Measurements from ENCODE around the gene EPHB6.

- TF ChIP-seq CTCF (IDR thresholded peaks at IDR 0.05; ENCODE audit: insufficient read depth, low read length) = no peak
- TF ChIP-seq POLR2AphosphoS5 (IDR thresholded peaks at IDR 0.05; ENCODE audit: low read depth) = no peak
- TF ChIP-seq REST (IDR thresholded peaks at IDR 0.05; ENCODE audit: insufficient replicate concordance, low read depth) = no peak
Observed at GRCh38 chr7:142808802-142809583, 45.9 kb upstream of the EPHB6 start.
